ENCODE data around the gene PLD4.
"Not testable (repeated sequence)": the region's sequence is repeated elsewhere in the genome, so short reads cannot be mapped to it uniquely, and the experiment has no call there.

PLD4 gene

DNA sequence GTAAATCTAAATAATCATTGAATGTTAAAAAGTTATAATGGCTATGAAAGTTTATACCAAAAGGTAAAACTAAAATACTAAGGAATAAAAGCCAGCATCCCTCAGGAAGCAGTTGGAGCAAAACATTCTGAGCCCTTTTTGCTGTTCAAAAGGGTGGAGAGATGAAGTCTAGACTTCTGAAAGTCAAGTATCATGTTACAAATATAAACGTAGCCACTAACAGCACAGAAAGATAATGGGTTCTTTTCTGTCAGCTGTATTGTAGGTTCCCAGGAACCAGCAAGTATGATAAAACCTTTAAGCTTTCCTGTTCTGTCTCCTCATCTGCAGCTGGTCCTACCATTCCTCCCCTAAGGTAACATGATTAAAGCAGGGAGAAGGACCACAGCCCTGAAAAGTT is 16.4 kb upstream of the PLD4 start:
- TF ChIP-seq, protein P1, sequence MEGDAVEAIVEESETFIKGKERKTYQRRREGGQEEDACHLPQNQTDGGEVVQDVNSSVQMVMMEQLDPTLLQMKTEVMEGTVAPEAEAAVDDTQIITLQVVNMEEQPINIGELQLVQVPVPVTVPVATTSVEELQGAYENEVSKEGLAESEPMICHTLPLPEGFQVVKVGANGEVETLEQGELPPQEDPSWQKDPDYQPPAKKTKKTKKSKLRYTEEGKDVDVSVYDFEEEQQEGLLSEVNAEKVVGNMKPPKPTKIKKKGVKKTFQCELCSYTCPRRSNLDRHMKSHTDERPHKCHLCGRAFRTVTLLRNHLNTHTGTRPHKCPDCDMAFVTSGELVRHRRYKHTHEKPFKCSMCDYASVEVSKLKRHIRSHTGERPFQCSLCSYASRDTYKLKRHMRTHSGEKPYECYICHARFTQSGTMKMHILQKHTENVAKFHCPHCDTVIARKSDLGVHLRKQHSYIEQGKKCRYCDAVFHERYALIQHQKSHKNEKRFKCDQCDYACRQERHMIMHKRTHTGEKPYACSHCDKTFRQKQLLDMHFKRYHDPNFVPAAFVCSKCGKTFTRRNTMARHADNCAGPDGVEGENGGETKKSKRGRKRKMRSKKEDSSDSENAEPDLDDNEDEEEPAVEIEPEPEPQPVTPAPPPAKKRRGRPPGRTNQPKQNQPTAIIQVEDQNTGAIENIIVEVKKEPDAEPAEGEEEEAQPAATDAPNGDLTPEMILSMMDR (IDR thresholded peaks at IDR 0.05; ENCODE audit: low read depth, low read length): no peak
- H3K4me3 ChIP-seq (ENCODE audit: low read depth, low read length): no peak overlapping the region

DNA sequence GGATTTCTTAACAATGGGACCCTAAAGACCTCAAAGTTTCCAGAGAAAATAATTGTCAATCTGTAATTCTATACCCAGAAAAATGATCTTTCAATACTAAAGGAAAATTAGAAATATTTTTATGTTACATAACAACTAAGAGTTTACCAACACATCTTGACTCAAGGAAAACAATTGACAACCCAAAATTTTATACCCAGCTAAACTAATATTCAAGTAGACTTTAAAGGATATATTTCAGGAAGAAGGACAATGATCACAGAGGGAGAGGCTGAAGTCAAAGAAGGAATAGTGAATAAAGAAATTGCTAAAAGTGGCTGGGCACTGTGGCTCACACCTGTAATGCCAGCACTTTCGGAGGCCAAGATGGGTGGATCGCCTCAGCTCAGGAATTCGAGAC is 12.6 kb upstream of the PLD4 start:
- TF ChIP-seq, protein P1 (IDR thresholded peaks at IDR 0.05; ENCODE audit: low read depth, low read length): no peak
- H3K4me3 ChIP-seq (ENCODE audit: low read depth, low read length): no peak overlapping the region

GRCh38 chr14:104913435-104913834 is 11.2 kb upstream of the PLD4 start:
- no peak overlapping the region for H3K4me3 ChIP-seq (ENCODE audit: low read depth, low read length)
- TF ChIP-seq, protein P1 (IDR thresholded peaks at IDR 0.05; ENCODE audit: low read depth, low read length): no peak

GRCh38 chr14:104917116-104917515 is 7.6 kb upstream of the PLD4 start:
- TF ChIP-seq, protein P1 (IDR thresholded peaks at IDR 0.05; ENCODE audit: low read depth, low read length): no peak
- no peak overlapping the region for H3K4me3 ChIP-seq (ENCODE audit: low read depth, low read length)

DNA sequence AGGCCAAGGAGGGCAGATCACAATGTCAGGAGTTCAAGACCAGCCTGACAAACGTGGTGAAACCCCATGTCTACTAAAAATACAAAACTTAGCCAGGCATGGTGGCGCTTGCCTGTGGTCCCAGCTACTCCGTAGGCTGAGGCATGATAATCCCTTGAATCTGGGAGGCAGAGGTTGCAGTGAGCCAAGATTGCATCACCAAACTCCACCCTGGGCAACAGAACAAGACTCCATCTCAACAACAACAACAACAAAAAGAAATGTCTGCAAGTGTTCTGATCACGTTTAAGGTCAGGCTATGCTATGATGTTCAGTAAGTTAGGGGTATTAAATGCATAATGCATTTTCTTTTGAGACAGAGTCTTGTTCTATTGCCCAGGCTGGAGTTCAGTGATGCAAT is 6.7 kb upstream of the PLD4 start:
- H3K4me3 ChIP-seq (ENCODE audit: low read depth, low read length): no peak overlapping the region
- TF ChIP-seq, protein P1 (IDR thresholded peaks at IDR 0.05; ENCODE audit: low read depth, low read length): no peak

GRCh38 chr14:104919152-104919992 is 5.3 kb upstream of the PLD4 start:
- H3K4me3 ChIP-seq (ENCODE audit: low read depth, low read length): not testable (repeated sequence)

- TF ChIP-seq, protein P1 (IDR thresholded peaks at IDR 0.05; ENCODE audit: low read depth, low read length): no peak
Observed at GRCh38 chr14:104919993-104920315, 4.7 kb upstream of the PLD4 start.

More at GRCh38 chr14:104919993-104920315, 4.7 kb upstream of the PLD4 start:
- H3K4me3 ChIP-seq (ENCODE audit: low read depth, low read length): no peak overlapping the region
